ENCODE measurements around the gene RNF151. TPM values are rescaled to one million over a fixed set of nuclear protein-coding genes. Genes with fewer than 3 reads are reported as not detected.

Gene RNF151
- total and polyA plus RNA-seq, 2 donors (not counting 1 experiment from before 2014, with no cell fraction given): 0.13 to 0.76 TPM

GRCh38 chr16:1972490-1972877 lies 5.8 kb downstream of the RNF151 start:
- H3K4me2 ChIP-seq (replicated peaks; ENCODE audit: low read depth, low read length, poor library complexity, severe bottlenecking): peak overlapping the region; percentile 97
- peak overlapping the region; percentile 84 for H3K9ac ChIP-seq (ENCODE audit: low read length)
- peaks cover 0 to 14% (median 1%) of the 10 kb centered on the region in 4 experiments for H3K27me3 ChIP-seq (replicated peaks in 1 of 4; ENCODE audit: control extremely low read depth in 1 of 4, control insufficient read depth in 3 of 4, insufficient read depth in 4 of 4, low read length in 3 of 4)
- peak overlapping the region; percentile 86 to 91 (median 87) for H3K4me3 ChIP-seq (ENCODE audit: control extremely low read depth in 1 of 5, extremely low read depth in 1 of 5, insufficient read depth in 1 of 5, low read depth in 2 of 5, low read length in 4 of 5)
- intact Hi-C loops (cut with micrococcal nuclease): loop anchor here (1.0 to 5.0 kb wide), 3 partner anchors 8 to 265 kb away; partner anchors contain the start of genes MAPK8IP3 and RPS2
- Mint-ChIP-seq H3K27ac (peak overlapping the region; percentile 15), H3K9me3 (ENCODE audit: insufficient read depth) (no peaks in the 10 kb centered on the region), H3K27me3 (no peaks in the 10 kb centered on the region), H3K4me1 (peaks cover 21% of the 10 kb centered on the region), H3K4me3 (peak overlapping the region; percentile 96)
- peaks cover 0 to 31% of the 10 kb centered on the region in 2 experiments for H3K36me3 ChIP-seq (replicated peaks in 1 of 2; ENCODE audit: control extremely low read depth in 1 of 2, control insufficient read depth in 1 of 2, extremely low read depth in 1 of 2, insufficient read depth in 2 of 2, low read length in 1 of 2)
- ATAC-seq (ENCODE audit: low read depth): no peak
- H4K20me1 ChIP-seq (ENCODE audit: control insufficient read depth, insufficient read depth, low read length, poor library complexity, severe bottlenecking): peaks cover 48% of the 10 kb centered on the region
- H2AFZ ChIP-seq (ENCODE audit: insufficient read depth, low read depth, low read length, poor library complexity, severe bottlenecking): peak overlapping the region; percentile 93
- peak overlapping the region; percentile 49 to 85 for H3K27ac ChIP-seq (ENCODE audit: low read length in 2 of 2)
- WGBS (ENCODE audit: insufficient coverage): 3% methylated on average over 22 of the region's 22 CpGs
- no peak for TF ChIP-seq EZH2 (IDR thresholded peaks at IDR 0.05; ENCODE audit: borderline replicate concordance, insufficient read depth, low read depth, low read length, poor library complexity, severe bottlenecking)
- TF ChIP-seq CTCF (IDR thresholded peaks at IDR 0.05): no peak
- H3K4me1 ChIP-seq (ENCODE audit: control insufficient read depth in 2 of 2, insufficient read depth in 2 of 2, low read length in 2 of 2): peaks cover 9 to 19% of the 10 kb centered on the region in 2 donors
- peaks cover 0 to 3% (median 0%) of the 10 kb centered on the region in 3 donors for H3K9me3 ChIP-seq (ENCODE audit: control extremely low read depth in 1 of 3, control insufficient read depth in 2 of 3, insufficient read depth in 1 of 3, low read length in 2 of 3)
- peaks cover 40% of the 10 kb centered on the region for H3K79me2 ChIP-seq (ENCODE audit: control insufficient read depth, insufficient read depth, low read length)
- POLR2A ChIA-PET: interaction anchor here (1.1 to 1.8 kb wide), 5 partner anchors 12 to 183 kb away, joined by 4 to 15 read pairs (median 5); partner anchors contain the start of genes FAHD1, GFER, HAGH and NDUFB10
- no peak for DNase-seq
- CTCF ChIA-PET: no interaction called here

GRCh38 chr16:1973461-1974156 lies 7.0 kb downstream of the RNF151 start:
- H3K4me2 ChIP-seq (replicated peaks; ENCODE audit: low read depth, low read length, poor library complexity, severe bottlenecking): no peak overlapping the region
- H3K9ac ChIP-seq (ENCODE audit: low read length): no peak overlapping the region
- intact Hi-C loops (cut with micrococcal nuclease): loop anchor here (5.0 kb wide), 1 partner anchor 266 kb away; the partner anchor contains the start of gene MAPK8IP3
- H3K36me3 ChIP-seq (replicated peaks in 1 of 2; ENCODE audit: control extremely low read depth in 1 of 2, control insufficient read depth in 1 of 2, extremely low read depth in 1 of 2, insufficient read depth in 2 of 2, low read length in 1 of 2): peaks cover 0 to 41% of the 10 kb centered on the region in 2 experiments
- H3K27ac Mint-ChIP-seq: no peak overlapping the region
- H3K4me3 Mint-ChIP-seq: peak overlapping the region; percentile 47
- H3K27me3 Mint-ChIP-seq: no peaks in the 10 kb centered on the region
- ChIA-PET POLR2A (interaction anchor here (1.1 kb wide), 1 partner anchor 9 kb away, joined by 4 read pairs; the partner anchor contains the start of gene RPS2), CTCF (interaction anchor here (1.4 kb wide), 1 partner anchor 11 kb away, joined by 4 read pairs; the partner anchor contains the start of gene GFER)
- H3K9me3 ChIP-seq (ENCODE audit: control extremely low read depth in 1 of 3, control insufficient read depth in 2 of 3, insufficient read depth in 1 of 3, low read length in 2 of 3): peaks cover 0 to 3% (median 0%) of the 10 kb centered on the region in 3 donors
- H3K4me1 ChIP-seq (ENCODE audit: control insufficient read depth in 2 of 2, insufficient read depth in 2 of 2, low read length in 2 of 2): peaks cover 9 to 19% of the 10 kb centered on the region in 2 donors
- DNase-seq (no peak), ATAC-seq (ENCODE audit: low read depth) (no peak)
- 97% methylated on average over 13 of the region's 16 CpGs for WGBS (ENCODE audit: insufficient coverage)
- H3K79me2 ChIP-seq (ENCODE audit: control insufficient read depth, insufficient read depth, low read length): peaks cover 40% of the 10 kb centered on the region
- no peak overlapping the region for H3K4me3 ChIP-seq (ENCODE audit: control extremely low read depth in 1 of 5, extremely low read depth in 1 of 5, insufficient read depth in 1 of 5, low read depth in 2 of 5, low read length in 4 of 5)
- H2AFZ ChIP-seq (ENCODE audit: insufficient read depth, low read depth, low read length, poor library complexity, severe bottlenecking): no peak overlapping the region
- H3K4me1 Mint-ChIP-seq: peaks cover 21% of the 10 kb centered on the region
- H3K27me3 ChIP-seq (replicated peaks in 1 of 4; ENCODE audit: control extremely low read depth in 1 of 4, control insufficient read depth in 3 of 4, insufficient read depth in 4 of 4, low read length in 3 of 4): peaks cover 0 to 25% (median 1%) of the 10 kb centered on the region in 4 experiments
- no peak for TF ChIP-seq CTCF (IDR thresholded peaks at IDR 0.05)
- TF ChIP-seq EZH2 (IDR thresholded peaks at IDR 0.05; ENCODE audit: borderline replicate concordance, insufficient read depth, low read depth, low read length, poor library complexity, severe bottlenecking): no peak
- no peaks in the 10 kb centered on the region for H3K9me3 Mint-ChIP-seq (ENCODE audit: insufficient read depth)
- H3K27ac ChIP-seq (ENCODE audit: low read length in 2 of 2): no peak overlapping the region
- H4K20me1 ChIP-seq (ENCODE audit: control insufficient read depth, insufficient read depth, low read length, poor library complexity, severe bottlenecking): peaks cover 48% of the 10 kb centered on the region

Data from B cell (primary cell).